Caco-2 (cell line): ENCODE measurements around the gene CPSF3. TPM values are rescaled to one million over a fixed set of nuclear protein-coding genes. Genes with fewer than 3 reads are reported as not detected.

Experiments used
- BruUV-seq: library from RNA; stranded (reverse); fragments of 400-500 nt; replicated peaks from 2 replicates; lab custom pipeline; 2021; lab: Mats Ljungman, UMichigan
- CTCF ChIA-PET: fragments of 300-600 bp; sonication (Branson Sonifier 250); formaldehyde crosslinking; loops from one replicate; lab custom pipeline; 2022; ENCODE audit warnings: antibody characterized with exemption; lab: Charles Lee
- POLR2A ChIA-PET: fragments of 300-600 bp; sonication (Branson Sonifier 250); formaldehyde crosslinking; loops from one replicate; lab custom pipeline; 2022; ENCODE audit warnings: antibody characterized with exemption; lab: Charles Lee
- DNase-seq, 2 experiments: peaks; one replicate each; pipeline versions ENCODE4 v3.0.0 to v3.0.0-alpha.2; 2020 to 2022
- H3K27me3 ChIP-seq: replicated peaks from 2 replicates; pipeline ENCODE4 v1.6.0; 2011; ENCODE audit warnings: low read length; ENCODE audit not compliant: control insufficient read depth, insufficient read depth
- H3K36me3 ChIP-seq: 2 replicates; pipeline ENCODE4 v1.5.1; 2011; ENCODE audit warnings: low read length; ENCODE audit not compliant: control insufficient read depth, insufficient read depth
- H3K4me1 ChIP-seq: fragments of 250-450 bp; sonication (Bioruptor Pico); 2 replicates; pipeline ENCODE4 v1.5.1; 2020; ENCODE audit warnings: mild to moderate bottlenecking
- H3K4me3 ChIP-seq: 2 replicates; pipeline ENCODE4 v1.5.1; 2011; ENCODE audit warnings: low read depth, mild to moderate bottlenecking, control low read depth, low read length
- H3K9me3 ChIP-seq: fragments of 250-450 bp; sonication (Bioruptor Pico); 2 replicates; pipeline ENCODE4 v1.5.1; 2020; ENCODE audit warnings: mild to moderate bottlenecking, moderate library complexity
- H3K27ac Mint-ChIP-seq: one replicate; pipeline ENCODE4 v1.8.0; 2022; ENCODE audit warnings: mixed read lengths; ENCODE audit not compliant: unreplicated experiment
- H3K27me3 Mint-ChIP-seq: one replicate; pipeline ENCODE4 v1.8.0; 2022; ENCODE audit warnings: mixed read lengths; ENCODE audit not compliant: insufficient read depth, unreplicated experiment
- H3K36me3 Mint-ChIP-seq: one replicate; pipeline ENCODE4 v1.8.0; 2022; ENCODE audit warnings: mild to moderate bottlenecking, mixed read lengths; ENCODE audit not compliant: insufficient read depth, unreplicated experiment
- H3K4me1 Mint-ChIP-seq: one replicate; pipeline ENCODE4 v1.8.0; 2022; ENCODE audit warnings: low read depth, mixed read lengths; ENCODE audit not compliant: unreplicated experiment
- H3K4me3 Mint-ChIP-seq: one replicate; pipeline ENCODE4 v1.8.0; 2022; ENCODE audit warnings: mild to moderate bottlenecking, moderate library complexity, mixed read lengths; ENCODE audit not compliant: unreplicated experiment
- H3K9me3 Mint-ChIP-seq: one replicate; pipeline ENCODE4 v1.8.0; 2022; ENCODE audit warnings: mixed read lengths; ENCODE audit not compliant: unreplicated experiment
- CTCF ChIP-seq, 2 experiments: fragments of 200-600 bp in 1 of 2; IDR thresholded peaks; 1 replicate in 1 of 2; 2 replicates in 1 of 2; pipeline versions ENCODE4 v1.5.1 to v1.8.0; 2011 to 2022; ENCODE audit warnings: antibody characterized with exemption in 1 of 2, control low read depth in 1 of 2, inconsistent platforms in 1 of 2, low read depth in 1 of 2, low read length in 1 of 2, mild to moderate bottlenecking in 1 of 2, moderate library complexity in 1 of 2; ENCODE audit not compliant: insufficient read depth in 1 of 2, severe bottlenecking in 1 of 2, unreplicated experiment in 1 of 2
- intact Hi-C: fragments of 100-400 bp; cut with micrococcal nuclease; formaldehyde crosslinking; loops from one replicate; pipeline ENCODE4 v1.10.0; 2022; ENCODE audit not compliant: unreplicated experiment
- total RNA-seq: library from RNA; stranded (reverse); gene quantifications from 2 replicates; pipeline ENCODE4 v1.2.3, GENCODE V29; 2022

Gene CPSF3
- total RNA-seq, 1 experiment from 2014 or later, result 95.0 TPM

GRCh38 chr2:9493478-9493877 lies 70.0 kb downstream of the CPSF3 start:
- CTCF ChIA-PET, result interaction anchor here (0.6 kb wide), 1 partner anchor 380 kb away, joined by 6 read pairs; no protein-coding TSS in a partner anchor
- no TSS peak for BruUV-seq
- Mint-ChIP-seq H3K27ac (no peak overlapping the region), H3K4me1 (no peaks in the 10 kb centered on the region), H3K36me3 (peaks cover 87% of the 10 kb centered on the region), H3K27me3 (no peaks in the 10 kb centered on the region), H3K4me3 (no peak overlapping the region), H3K9me3 (no peaks in the 10 kb centered on the region)
- H3K9me3 ChIP-seq, result no peaks in the 10 kb centered on the region
- peaks cover 6% of the 10 kb centered on the region for H3K36me3 ChIP-seq
- no peaks in the 10 kb centered on the region for H3K4me1 ChIP-seq
- no peak for DNase-seq
- intact Hi-C loops, result no loop called here
- POLR2A ChIA-PET, result no interaction called here
- H3K4me3 ChIP-seq, result no peak overlapping the region
- no peak for TF ChIP-seq CTCF (IDR thresholded peaks at IDR 0.05; ENCODE audit: insufficient read depth in 1 of 2, low read depth in 1 of 2, low read length in 1 of 2, severe bottlenecking in 1 of 2, unreplicated experiment in 1 of 2)
- no peaks in the 10 kb centered on the region for H3K27me3 ChIP-seq

- ChIA-PET POLR2A (no interaction called here), CTCF (no interaction called here)
- Histone ChIP-seq H3K36me3 (peaks cover 6% of the 10 kb centered on the region), H3K4me3 (no peak overlapping the region), H3K27me3 (no peaks in the 10 kb centered on the region), H3K4me1 (no peaks in the 10 kb centered on the region), H3K9me3 (no peaks in the 10 kb centered on the region)
- no peaks in the 10 kb centered on the region for H3K9me3 Mint-ChIP-seq
- DNase-seq, result no peak
- intact Hi-C loops, result no loop called here
- H3K4me1 Mint-ChIP-seq, result no peaks in the 10 kb centered on the region
- no peak overlapping the region for H3K27ac Mint-ChIP-seq
- TF ChIP-seq CTCF (IDR thresholded peaks at IDR 0.05; ENCODE audit: insufficient read depth in 1 of 2, low read depth in 1 of 2, low read length in 1 of 2, severe bottlenecking in 1 of 2, unreplicated experiment in 1 of 2), result no peak
- H3K36me3 Mint-ChIP-seq, result peaks cover 86% of the 10 kb centered on the region
- H3K4me3 Mint-ChIP-seq, result no peak overlapping the region
- no TSS peak for BruUV-seq
- no peaks in the 10 kb centered on the region for H3K27me3 Mint-ChIP-seq
These were observed 70.6 kb downstream of the CPSF3 start for GRCh38 chr2:9494081-9494480.

GRCh38 chr2:9497017-9497416 lies 73.6 kb downstream of the CPSF3 start:
- no peak overlapping the region for H3K4me3 Mint-ChIP-seq
- peaks cover 2% of the 10 kb centered on the region for H3K36me3 ChIP-seq
- no peaks in the 10 kb centered on the region for H3K27me3 Mint-ChIP-seq
- peak overlapping the region; percentile 40 for H3K27ac Mint-ChIP-seq
- POLR2A ChIA-PET, result no interaction called here
- CTCF ChIA-PET, result no interaction called here
- no TSS peak for BruUV-seq
- peaks cover 75% of the 10 kb centered on the region for H3K36me3 Mint-ChIP-seq
- H3K9me3 Mint-ChIP-seq, result no peaks in the 10 kb centered on the region
- no peak overlapping the region for H3K4me3 ChIP-seq
- DNase-seq, result no peak
- no peaks in the 10 kb centered on the region for H3K4me1 ChIP-seq
- intact Hi-C loops, result no loop called here
- no peaks in the 10 kb centered on the region for H3K4me1 Mint-ChIP-seq
- no peaks in the 10 kb centered on the region for H3K9me3 ChIP-seq
- no peaks in the 10 kb centered on the region for H3K27me3 ChIP-seq
- TF ChIP-seq CTCF (IDR thresholded peaks at IDR 0.05; ENCODE audit: insufficient read depth in 1 of 2, low read depth in 1 of 2, low read length in 1 of 2, severe bottlenecking in 1 of 2, unreplicated experiment in 1 of 2), result no peak
